Measurements from ENCODE around the gene NIN. TPM values are rescaled to one million over a fixed set of nuclear protein-coding genes. Genes with fewer than 3 reads are reported as not detected.
"Not testable (repeated sequence)": the region's sequence is repeated elsewhere in the genome, so short reads cannot be mapped to it uniquely, and the experiment has no call there.

Gene NIN
- polyA plus RNA-seq, 3 donors = 35.0 to 38.3 (median 35.4) TPM

DNA sequence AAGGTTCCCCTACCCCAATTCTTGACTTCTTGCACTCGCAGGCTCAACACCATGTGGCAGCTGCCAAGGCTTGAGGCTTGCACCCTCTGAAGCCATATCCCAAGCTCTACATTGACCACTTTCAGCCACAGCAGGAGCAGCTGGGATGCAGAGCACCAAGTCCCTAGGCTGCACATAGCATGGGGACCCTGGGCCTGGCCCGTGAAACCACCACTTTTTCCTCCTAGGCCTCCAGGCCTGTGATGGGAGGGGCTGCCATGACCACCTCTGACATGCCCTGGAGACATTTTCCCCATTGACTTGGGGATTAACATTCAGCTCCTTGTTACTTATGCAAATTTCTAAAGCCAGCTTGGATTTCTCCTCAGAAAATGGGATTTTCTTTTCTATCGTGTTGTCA is 136.7 kb downstream of the NIN start:
- not testable (repeated sequence) for DNase-seq (ENCODE audit: extremely low read depth in 1 of 11, low read depth in 9 of 11, low spot score in 4 of 11)

DNA sequence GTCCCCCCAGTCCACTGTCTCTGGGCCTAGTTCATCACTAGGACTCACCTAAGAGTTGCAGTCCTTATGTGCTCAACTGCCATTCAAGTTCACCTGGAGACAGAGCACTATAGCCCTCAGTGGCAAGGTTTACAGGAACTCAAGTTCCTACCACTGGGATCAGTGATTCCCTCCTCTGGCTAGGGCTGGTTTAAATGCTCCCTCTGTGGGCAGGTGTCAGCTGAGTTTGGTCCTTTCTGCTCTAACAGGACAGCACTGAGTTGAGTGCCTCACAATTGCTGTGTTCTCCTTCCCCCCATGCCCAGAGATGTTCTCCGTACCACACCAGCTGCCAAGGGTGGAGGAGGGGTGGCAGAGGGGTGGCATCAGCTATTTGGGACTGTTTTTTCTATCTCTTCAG is 142.1 kb downstream of the NIN start:
- DNase-seq (ENCODE audit: extremely low read depth in 1 of 11, low read depth in 9 of 11, low spot score in 4 of 11) = no peak

DNA sequence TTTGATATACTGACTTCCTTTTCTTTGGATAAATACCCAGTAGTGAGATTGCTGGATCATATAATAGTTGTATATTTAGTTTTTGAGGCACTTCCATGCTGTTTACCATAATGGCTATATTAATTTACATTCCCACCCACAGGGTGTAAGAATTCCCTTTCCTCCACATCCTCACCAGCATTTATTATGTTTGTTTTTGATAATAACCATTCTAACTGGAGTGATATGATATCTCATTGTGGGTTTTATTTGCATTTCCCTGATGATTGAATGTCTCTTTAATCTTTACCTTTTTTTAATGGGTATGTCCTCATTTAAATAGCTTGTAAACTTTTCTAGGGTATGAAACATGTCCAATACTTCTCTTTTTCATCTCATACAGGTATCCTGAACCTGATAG is 151.3 kb downstream of the NIN start:
- no peak for DNase-seq (ENCODE audit: extremely low read depth in 1 of 11, low read depth in 9 of 11, low spot score in 4 of 11)

DNA sequence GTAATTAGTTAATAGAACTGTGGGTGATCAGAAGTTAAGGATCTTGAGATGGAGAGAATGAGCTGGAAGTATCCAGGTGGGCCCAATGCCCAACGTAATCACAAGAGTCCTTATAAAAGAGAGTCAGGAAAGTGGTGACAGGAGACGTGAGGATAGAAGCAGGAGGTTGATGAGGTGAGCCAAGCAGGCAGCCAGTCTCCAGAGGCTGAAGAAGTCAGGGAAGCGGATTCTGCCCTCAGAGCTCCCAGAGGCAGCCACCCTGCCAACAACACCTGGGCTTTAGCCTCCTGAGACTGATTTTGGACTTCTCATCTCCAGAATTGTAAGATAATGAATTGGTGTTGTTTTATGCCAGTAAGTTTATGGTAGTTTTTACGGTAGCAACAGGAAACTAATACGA is 152.8 kb downstream of the NIN start:
- DNase-seq (ENCODE audit: extremely low read depth in 1 of 11, low read depth in 9 of 11, low spot score in 4 of 11) = no peak

DNA sequence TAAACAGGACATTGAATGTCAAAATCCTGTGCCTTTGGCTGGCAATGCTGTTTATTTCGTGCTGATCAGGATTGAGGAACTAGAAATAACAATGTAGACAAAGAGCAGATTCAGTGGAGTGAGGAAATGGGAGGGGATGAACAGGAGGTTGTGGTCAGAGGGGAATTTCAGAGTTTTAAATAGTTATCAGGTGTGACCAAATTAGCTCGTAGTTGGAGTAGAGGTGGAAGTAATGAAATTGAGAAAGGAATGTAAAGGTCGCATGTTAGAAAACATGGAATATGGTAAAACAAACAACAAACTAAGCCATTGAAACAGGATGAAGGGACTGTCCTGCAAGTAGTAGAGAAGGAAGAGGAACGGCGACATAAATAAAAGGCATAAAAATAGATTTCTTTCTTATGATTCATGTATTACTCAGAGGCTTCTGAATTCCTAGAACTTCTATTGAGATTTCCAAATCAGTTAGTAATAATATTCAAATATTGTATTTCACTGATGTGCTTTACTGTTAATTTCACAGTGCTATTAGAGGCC is 153.4 kb downstream of the NIN start:
- no peak for DNase-seq (ENCODE audit: extremely low read depth in 1 of 11, low read depth in 9 of 11, low spot score in 4 of 11)

DNA sequence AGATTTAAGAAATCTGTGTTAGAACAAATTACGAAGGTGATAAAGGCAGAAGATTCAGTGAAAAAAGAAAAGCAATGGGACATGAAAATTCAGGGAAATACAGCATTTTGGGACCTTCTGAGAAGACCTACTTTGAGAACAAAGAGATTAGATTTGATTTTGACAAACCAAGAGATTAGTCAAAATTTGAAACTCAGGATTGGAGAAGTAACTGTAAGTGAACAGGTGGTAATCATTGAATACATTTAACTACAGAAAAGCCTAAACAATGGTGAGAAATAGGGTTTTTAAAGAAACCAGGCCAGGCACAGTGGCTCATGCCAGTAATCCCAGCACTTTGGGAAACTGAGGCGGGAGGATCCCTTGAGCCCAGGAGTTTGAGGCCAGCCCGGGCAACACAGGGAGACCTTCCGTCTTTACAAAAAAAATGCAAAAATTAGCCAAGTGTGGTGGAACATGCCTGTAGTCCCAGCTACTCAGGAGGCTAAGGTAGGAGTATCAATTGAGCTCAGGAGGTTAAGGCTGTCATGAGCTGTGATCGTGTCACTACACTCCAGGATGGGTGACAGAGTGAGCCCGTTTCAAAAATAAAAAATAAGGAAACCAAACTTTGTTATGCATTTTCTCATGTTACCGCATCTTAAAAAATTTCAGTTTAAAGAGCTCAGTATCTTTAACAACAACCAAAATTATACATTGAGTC is 154.0 kb downstream of the NIN start:
- no peak for DNase-seq (ENCODE audit: extremely low read depth in 1 of 11, low read depth in 9 of 11, low spot score in 4 of 11)

DNA sequence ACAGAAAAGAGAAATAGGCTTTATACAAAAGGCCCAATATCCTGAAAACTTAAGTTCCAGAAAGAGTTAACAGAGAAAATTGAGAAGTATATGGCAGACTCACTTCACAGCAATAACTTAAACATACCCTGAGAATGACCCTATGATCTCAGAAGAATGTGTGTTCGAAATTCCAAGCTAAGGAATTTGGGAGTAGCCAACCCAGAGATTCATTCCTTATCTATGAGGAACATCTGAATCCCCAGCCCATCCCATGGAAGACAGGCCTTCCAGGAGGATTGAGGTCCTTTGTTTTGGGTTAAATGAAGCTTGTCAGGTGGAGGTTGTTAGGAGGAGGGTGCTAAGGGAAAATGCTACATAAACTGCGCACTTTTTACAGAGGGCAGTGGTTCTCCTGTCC is 155.4 kb downstream of the NIN start:
- no peak for DNase-seq (ENCODE audit: extremely low read depth in 1 of 11, low read depth in 9 of 11, low spot score in 4 of 11)

DNA sequence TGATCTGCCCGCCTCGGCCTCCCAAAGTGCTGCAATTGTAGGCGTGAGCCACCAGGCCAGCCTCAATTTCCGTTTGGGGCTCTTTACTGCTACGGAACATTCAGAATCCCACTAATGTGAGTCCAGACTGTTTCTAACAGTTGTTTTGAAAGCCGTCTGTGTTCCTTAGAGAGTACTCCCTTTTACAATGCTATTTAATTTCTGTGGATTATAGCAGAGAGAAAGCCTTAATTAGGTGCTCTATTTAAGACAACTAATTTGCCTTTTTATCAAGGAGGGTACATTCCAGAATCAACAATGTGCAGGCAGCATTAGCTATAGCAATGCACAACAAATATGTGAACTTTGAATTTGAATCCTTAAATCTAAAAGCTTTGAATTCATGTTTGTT is 160.1 kb downstream of the NIN start:
- DNase-seq (ENCODE audit: extremely low read depth in 1 of 11, low read depth in 9 of 11, low spot score in 4 of 11) = no peak

DNA sequence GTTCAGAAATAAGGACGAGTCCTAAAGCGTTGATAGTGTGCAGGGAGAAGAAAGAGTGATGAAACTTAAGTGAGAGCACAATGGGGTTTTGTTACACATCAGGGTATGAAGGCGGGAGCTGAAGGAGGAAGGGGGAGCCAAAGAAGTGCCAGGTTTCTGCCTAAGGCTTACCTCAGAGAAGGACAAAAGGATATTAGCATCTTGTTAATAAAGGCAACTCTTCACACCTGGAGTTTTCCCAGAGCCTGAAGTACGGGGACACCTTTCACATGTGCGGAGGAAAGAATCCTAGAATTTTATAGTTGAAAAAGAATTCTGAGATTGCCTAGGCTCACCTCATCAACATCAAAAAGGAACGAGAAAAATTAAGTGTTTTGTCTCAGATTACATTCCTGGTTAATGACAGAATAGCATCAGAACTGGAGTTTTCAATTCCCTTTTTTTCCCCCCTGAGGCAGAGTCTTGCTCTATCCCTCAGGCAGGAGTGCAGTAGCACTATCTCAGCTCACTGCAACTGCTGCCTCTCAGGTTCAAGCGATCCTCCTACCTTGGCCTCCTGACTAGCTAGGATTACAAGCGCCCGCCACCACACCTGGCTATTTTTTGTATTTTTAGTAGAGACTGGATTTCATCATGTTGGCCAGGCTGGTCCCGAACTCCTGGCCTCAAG is 160.6 kb downstream of the NIN start:
- no peak for DNase-seq (ENCODE audit: extremely low read depth in 1 of 11, low read depth in 9 of 11, low spot score in 4 of 11)

Other genes with a start within 250 kb of the NIN start
- 10 to 100 TPM; 37.4 to 44.2 (median 39.3) TPM for gene SAV1, start 162.9 kb downstream of the NIN start, polyA plus RNA-seq (ENCODE audit: insufficient read length in 3 of 3)
- gene ABHD12B, start 40.9 kb upstream of the NIN start, polyA plus RNA-seq (ENCODE audit: insufficient read length in 3 of 3) = 1 to 10 TPM in 2 of 3 donors, under 1 TPM in 1; 0.81 to 1.3 (median 1.0) TPM
- 10 to 100 TPM; 18.4 to 20.1 (median 19.0) TPM for gene PYGL, start 113.3 kb upstream of the NIN start, polyA plus RNA-seq (ENCODE audit: insufficient read length in 3 of 3)